Effector memory CD4-positive, alpha-beta T cell (primary cell): Measurements from ENCODE around the gene CCL14.

ENCODE experiments used
- DNase-seq, 3 donors: peaks; one replicate each; pipeline ENCODE4 v3.0.0-alpha.2; 2020
- H3K27ac ChIP-seq: 2 replicates; pipeline ENCODE4 v1.7.0; 2013; ENCODE audit warnings: mild to moderate bottlenecking, low read length, moderate library complexity; ENCODE audit not compliant: insufficient read depth, poor library complexity, severe bottlenecking
- H3K27me3 ChIP-seq: replicated peaks from 2 replicates; pipeline ENCODE4 v1.7.0; 2013; ENCODE audit warnings: mild to moderate bottlenecking, low read length; ENCODE audit not compliant: insufficient read depth, control insufficient read depth, poor library complexity, severe bottlenecking
- H3K36me3 ChIP-seq: 2 replicates; pipeline ENCODE4 v1.7.0; 2013; ENCODE audit warnings: mild to moderate bottlenecking, low read length, moderate library complexity; ENCODE audit not compliant: control insufficient read depth, insufficient read depth
- H3K4me1 ChIP-seq: 2 replicates; pipeline ENCODE4 v1.7.0; 2013; ENCODE audit warnings: low read length, mild to moderate bottlenecking; ENCODE audit not compliant: control insufficient read depth, insufficient read depth, poor library complexity, severe bottlenecking
- H3K4me3 ChIP-seq: 2 replicates; pipeline ENCODE4 v1.7.0; 2013; ENCODE audit warnings: low read length, low read depth, mild to moderate bottlenecking; ENCODE audit not compliant: insufficient read depth, poor library complexity, severe bottlenecking
- H3K9me3 ChIP-seq: 2 replicates; pipeline ENCODE4 v1.7.0; 2013; ENCODE audit warnings: mild to moderate bottlenecking, low read length, moderate library complexity; ENCODE audit not compliant: control insufficient read depth

Gene CCL14

GRCh38 chr17:35972945-35973332 is 13.6 kb downstream of the CCL14 start:
- H3K4me3 ChIP-seq: no peak overlapping the region
- DNase-seq: no peak
- no peaks in the 10 kb centered on the region for H3K36me3 ChIP-seq
- H3K4me1 ChIP-seq: no peaks in the 10 kb centered on the region
- H3K27me3 ChIP-seq: peaks cover 3% of the 10 kb centered on the region
- no peaks in the 10 kb centered on the region for H3K9me3 ChIP-seq
- no peak overlapping the region for H3K27ac ChIP-seq

GRCh38 chr17:35972535-35972934 is 14.0 kb downstream of the CCL14 start:
- no peak for DNase-seq

GRCh38 chr17:35972066-35972465 is 14.5 kb downstream of the CCL14 start:
- Histone ChIP-seq H3K27ac (no peak overlapping the region), H3K9me3 (no peaks in the 10 kb centered on the region), H3K4me3 (no peak overlapping the region), H3K36me3 (no peaks in the 10 kb centered on the region), H3K27me3 (peaks cover 3% of the 10 kb centered on the region), H3K4me1 (no peaks in the 10 kb centered on the region)
- DNase-seq: no peak

More at GRCh38 chr17:35972535-35972934, 14.0 kb downstream of the CCL14 start:
- Histone ChIP-seq H3K4me1 (no peaks in the 10 kb centered on the region), H3K9me3 (no peaks in the 10 kb centered on the region), H3K4me3 (no peak overlapping the region), H3K36me3 (no peaks in the 10 kb centered on the region), H3K27me3 (peaks cover 3% of the 10 kb centered on the region), H3K27ac (no peak overlapping the region)

- no peaks in the 10 kb centered on the region for H3K4me1 ChIP-seq
- no peaks in the 10 kb centered on the region for H3K9me3 ChIP-seq
- no peaks in the 10 kb centered on the region for H3K36me3 ChIP-seq
- H3K27me3 ChIP-seq: no peaks in the 10 kb centered on the region
- DNase-seq: peak; percentile 26 to 58 (median 35)
- no peak overlapping the region for H3K27ac ChIP-seq
- no peak overlapping the region for H3K4me3 ChIP-seq
These were observed 16.8 kb downstream of the CCL14 start for GRCh38 chr17:35969558-35970380.

- Histone ChIP-seq H3K27ac (no peak overlapping the region), H3K27me3 (no peaks in the 10 kb centered on the region), H3K36me3 (no peaks in the 10 kb centered on the region), H3K4me1 (no peaks in the 10 kb centered on the region), H3K4me3 (no peak overlapping the region), H3K9me3 (no peaks in the 10 kb centered on the region)
- no peak for DNase-seq
These were observed 17.9 kb downstream of the CCL14 start for GRCh38 chr17:35968520-35969054.

- H3K36me3 ChIP-seq: no peaks in the 10 kb centered on the region
- H3K9me3 ChIP-seq: no peaks in the 10 kb centered on the region
- H3K27me3 ChIP-seq: no peaks in the 10 kb centered on the region
- H3K4me1 ChIP-seq: no peaks in the 10 kb centered on the region
- no peak overlapping the region for H3K4me3 ChIP-seq
- DNase-seq: no peak
- no peak overlapping the region for H3K27ac ChIP-seq
These were observed 21.3 kb downstream of the CCL14 start for GRCh38 chr17:35965272-35965671.

- H3K9me3 ChIP-seq: no peaks in the 10 kb centered on the region
- H3K27ac ChIP-seq: no peak overlapping the region
- no peak for DNase-seq
- H3K4me3 ChIP-seq: no peak overlapping the region
- H3K36me3 ChIP-seq: no peaks in the 10 kb centered on the region
- no peaks in the 10 kb centered on the region for H3K4me1 ChIP-seq
- H3K27me3 ChIP-seq: no peaks in the 10 kb centered on the region
These were observed 22.9 kb downstream of the CCL14 start for GRCh38 chr17:35963663-35964062.

- no peaks in the 10 kb centered on the region for H3K36me3 ChIP-seq
- no peak for DNase-seq
- H3K4me1 ChIP-seq: no peaks in the 10 kb centered on the region
- H3K27ac ChIP-seq: no peak overlapping the region
- H3K27me3 ChIP-seq: no peaks in the 10 kb centered on the region
- H3K9me3 ChIP-seq: no peaks in the 10 kb centered on the region
- no peak overlapping the region for H3K4me3 ChIP-seq
These were observed 32.8 kb downstream of the CCL14 start for GRCh38 chr17:35953720-35954119.

GRCh38 chr17:35949401-35949800 is 37.1 kb downstream of the CCL14 start:
- Histone ChIP-seq H3K27ac (no peak overlapping the region), H3K4me1 (no peaks in the 10 kb centered on the region), H3K36me3 (no peaks in the 10 kb centered on the region), H3K4me3 (no peak overlapping the region), H3K27me3 (no peaks in the 10 kb centered on the region), H3K9me3 (no peaks in the 10 kb centered on the region)
- no peak for DNase-seq

- Histone ChIP-seq H3K9me3 (no peaks in the 10 kb centered on the region), H3K4me3 (no peak overlapping the region), H3K27ac (no peak overlapping the region), H3K27me3 (no peaks in the 10 kb centered on the region), H3K4me1 (no peaks in the 10 kb centered on the region), H3K36me3 (no peaks in the 10 kb centered on the region)
- no peak for DNase-seq
These were observed 38.4 kb downstream of the CCL14 start for GRCh38 chr17:35948092-35948491.
